ENCODE data around the gene SLC25A10. TPM values are rescaled to one million over a fixed set of nuclear protein-coding genes. Genes with fewer than 3 reads are reported as not detected.
A peak's percentile ranks its signal among the peaks of the same experiment; 100 is the strongest.

SLC25A10 gene
- total RNA-seq, 2 experiments from 2014 or later: 4.6 TPM

GRCh38 chr17:81703747-81704654 lies 8.1 kb upstream of the SLC25A10 start:
- ChIA-PET POLR2A (interaction anchor here (0.6 to 4.7 kb wide), 14 partner anchors 7 to 625 kb away, joined by 3 to 43 read pairs (median 4); partner anchors contain the start of genes ARHGDIA, ARL16, CCDC137 and DCXR), CTCF (interaction anchor here (1.3 kb wide), 1 partner anchor 24 kb away, joined by 3 read pairs; no protein-coding TSS in a partner anchor)
- H3K27me3 ChIP-seq (ENCODE audit: control insufficient read depth in 1 of 2, insufficient read depth in 2 of 2, low read length in 2 of 2): no peaks in the 10 kb centered on the region
- H3K4me3 ChIP-seq (ENCODE audit: low read length): peak overlapping the region; percentile 93
- H3K36me3 ChIP-seq (ENCODE audit: insufficient read depth, low read length): peaks cover 39% of the 10 kb centered on the region
- H3K27ac Mint-ChIP-seq: peak overlapping the region; percentile 97
- peak overlapping the region; percentile 94 for H3K4me3 Mint-ChIP-seq
- peaks cover 39% of the 10 kb centered on the region for H3K4me1 ChIP-seq (ENCODE audit: insufficient read depth, low read length)
- H3K9me3 Mint-ChIP-seq: no peaks in the 10 kb centered on the region
- intact Hi-C loops (cut with DNase I, micrococcal nuclease): loop anchor here (1.0 to 5.0 kb wide), 5 partner anchors 7 to 223 kb away; partner anchors contain the start of genes CCDC137 (in 1 of the 2), HGS (in 1 of the 2), MAFG (in 1 of the 2) and NPLOC4 (in 1 of the 2)
- DNase-seq (peak in 2 of 14 experiments; percentile 28 to 45), ATAC-seq (ENCODE audit: poor library complexity) (peak; percentile 15)
- no peaks in the 10 kb centered on the region for H3K9me3 ChIP-seq (ENCODE audit: control insufficient read depth in 1 of 2, insufficient read depth in 1 of 2, low read length in 2 of 2)
- TF ChIP-seq CTCF (IDR thresholded peaks at IDR 0.05): no peak
- H3K36me3 Mint-ChIP-seq (ENCODE audit: low read depth): peaks cover 50% of the 10 kb centered on the region
- H3K4me1 Mint-ChIP-seq (ENCODE audit: low read depth): peaks cover 30% of the 10 kb centered on the region
- no peaks in the 10 kb centered on the region for H3K27me3 Mint-ChIP-seq
- peak overlapping the region; percentile 34 to 94 for H3K27ac ChIP-seq (ENCODE audit: low read depth in 1 of 2, low read length in 2 of 2)

GRCh38 chr17:81705518-81706231 lies 6.4 kb upstream of the SLC25A10 start:
- H3K27ac Mint-ChIP-seq: no peak overlapping the region
- H3K27me3 ChIP-seq (ENCODE audit: control insufficient read depth in 1 of 2, insufficient read depth in 2 of 2, low read length in 2 of 2): no peaks in the 10 kb centered on the region
- H3K9me3 ChIP-seq (ENCODE audit: control insufficient read depth in 1 of 2, insufficient read depth in 1 of 2, low read length in 2 of 2): no peaks in the 10 kb centered on the region
- no peaks in the 10 kb centered on the region for H3K27me3 Mint-ChIP-seq
- ATAC-seq (ENCODE audit: poor library complexity) (no peak), DNase-seq (peak in 1 of 14 experiments; percentile 23)
- peaks cover 44% of the 10 kb centered on the region for H3K36me3 Mint-ChIP-seq (ENCODE audit: low read depth)
- peaks cover 40% of the 10 kb centered on the region for H3K4me1 Mint-ChIP-seq (ENCODE audit: low read depth)
- peaks cover 32% of the 10 kb centered on the region for H3K36me3 ChIP-seq (ENCODE audit: insufficient read depth, low read length)
- ChIA-PET POLR2A (interaction anchor here (0.6 to 4.7 kb wide), 5 partner anchors 11 to 150 kb away, joined by 3 to 43 read pairs (median 4); partner anchors contain the start of genes ARL16 and HGS), CTCF (no interaction called here)
- H3K27ac ChIP-seq (ENCODE audit: low read depth in 1 of 2, low read length in 2 of 2): no peak overlapping the region
- H3K9me3 Mint-ChIP-seq: no peaks in the 10 kb centered on the region
- intact Hi-C loops (cut with DNase I, micrococcal nuclease): no loop called here
- no peak overlapping the region for H3K4me3 ChIP-seq (ENCODE audit: low read length)
- peaks cover 46% of the 10 kb centered on the region for H3K4me1 ChIP-seq (ENCODE audit: insufficient read depth, low read length)
- H3K4me3 Mint-ChIP-seq: peak overlapping the region; percentile 17
- TF ChIP-seq CTCF (IDR thresholded peaks at IDR 0.05): no peak

- Histone ChIP-seq H3K27ac (ENCODE audit: low read depth in 1 of 2, low read length in 2 of 2) (no peak overlapping the region), H3K4me3 (ENCODE audit: low read length) (no peak overlapping the region), H3K4me1 (ENCODE audit: insufficient read depth, low read length) (peaks cover 46% of the 10 kb centered on the region), H3K27me3 (ENCODE audit: control insufficient read depth in 1 of 2, insufficient read depth in 2 of 2, low read length in 2 of 2) (no peaks in the 10 kb centered on the region), H3K9me3 (ENCODE audit: control insufficient read depth in 1 of 2, insufficient read depth in 1 of 2, low read length in 2 of 2) (no peaks in the 10 kb centered on the region), H3K36me3 (ENCODE audit: insufficient read depth, low read length) (peaks cover 26% of the 10 kb centered on the region)
- DNase-seq (no peak), ATAC-seq (ENCODE audit: poor library complexity) (no peak)
- CTCF ChIA-PET: no interaction called here
- Mint-ChIP-seq H3K4me3 (peak overlapping the region; percentile 56), H3K36me3 (ENCODE audit: low read depth) (peaks cover 39% of the 10 kb centered on the region), H3K9me3 (no peaks in the 10 kb centered on the region), H3K27me3 (no peaks in the 10 kb centered on the region), H3K4me1 (ENCODE audit: low read depth) (peaks cover 42% of the 10 kb centered on the region), H3K27ac (no peak overlapping the region)
- TF ChIP-seq CTCF (IDR thresholded peaks at IDR 0.05): no peak
- intact Hi-C loops (cut with DNase I, micrococcal nuclease): no loop called here
- POLR2A ChIA-PET: no interaction called here
These were observed 5.9 kb upstream of the SLC25A10 start for GRCh38 chr17:81706232-81706611.

All from CD4-positive, alpha-beta T cell (primary cell).